ENCODE results near the gene EEF2KMT. TPM values are rescaled to one million over a fixed set of nuclear protein-coding genes. Genes with fewer than 3 reads are reported as not detected.
"Not testable (repeated sequence)": the region's sequence is repeated elsewhere in the genome, so short reads cannot be mapped to it uniquely, and the experiment has no call there.

EEF2KMT gene
- total RNA-seq, 6 experiments from 2014 or later: 13.7 to 20.1 (median 15.9) TPM

DNA sequence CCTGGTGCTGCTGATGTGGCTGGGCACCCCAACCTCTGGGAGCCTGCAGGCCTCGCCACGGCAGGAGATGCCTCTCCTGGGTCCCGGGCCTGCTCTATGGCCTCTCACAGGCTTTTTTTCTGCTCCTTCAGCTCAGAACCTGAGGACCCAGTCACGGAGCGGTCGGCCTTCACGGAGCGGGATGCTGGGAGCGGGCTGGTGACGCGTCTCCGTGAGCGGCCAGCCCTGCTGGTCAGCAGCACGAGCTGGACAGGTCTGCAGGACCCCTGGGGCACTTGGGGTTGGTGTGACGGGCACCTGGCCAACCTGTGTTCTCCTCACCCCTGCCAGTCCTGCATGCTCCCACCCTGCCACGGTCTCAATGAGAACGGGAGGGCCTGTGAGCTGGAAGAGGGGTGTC, 19.0 kb downstream of the EEF2KMT start:
- TF ChIP-seq, protein P1, sequence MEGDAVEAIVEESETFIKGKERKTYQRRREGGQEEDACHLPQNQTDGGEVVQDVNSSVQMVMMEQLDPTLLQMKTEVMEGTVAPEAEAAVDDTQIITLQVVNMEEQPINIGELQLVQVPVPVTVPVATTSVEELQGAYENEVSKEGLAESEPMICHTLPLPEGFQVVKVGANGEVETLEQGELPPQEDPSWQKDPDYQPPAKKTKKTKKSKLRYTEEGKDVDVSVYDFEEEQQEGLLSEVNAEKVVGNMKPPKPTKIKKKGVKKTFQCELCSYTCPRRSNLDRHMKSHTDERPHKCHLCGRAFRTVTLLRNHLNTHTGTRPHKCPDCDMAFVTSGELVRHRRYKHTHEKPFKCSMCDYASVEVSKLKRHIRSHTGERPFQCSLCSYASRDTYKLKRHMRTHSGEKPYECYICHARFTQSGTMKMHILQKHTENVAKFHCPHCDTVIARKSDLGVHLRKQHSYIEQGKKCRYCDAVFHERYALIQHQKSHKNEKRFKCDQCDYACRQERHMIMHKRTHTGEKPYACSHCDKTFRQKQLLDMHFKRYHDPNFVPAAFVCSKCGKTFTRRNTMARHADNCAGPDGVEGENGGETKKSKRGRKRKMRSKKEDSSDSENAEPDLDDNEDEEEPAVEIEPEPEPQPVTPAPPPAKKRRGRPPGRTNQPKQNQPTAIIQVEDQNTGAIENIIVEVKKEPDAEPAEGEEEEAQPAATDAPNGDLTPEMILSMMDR (IDR thresholded peaks at IDR 0.05): no peak
- Mint-ChIP-seq H3K27ac (no peak overlapping the region; the same call in 1 of the 2 replicates), H3K36me3 (ENCODE audit: low read depth) (peaks cover 11% of the 10 kb centered on the region; the same call in 1 of the 2 replicates), H3K9me3 (no peaks in the 10 kb centered on the region), H3K4me3 (no peak overlapping the region), H3K4me1 (ENCODE audit: low read depth) (no peaks in the 10 kb centered on the region), H3K27me3 (ENCODE audit: insufficient read depth) (no peaks in the 10 kb centered on the region; the same call in 1 of the 2 replicates)
- no peak for DNase-seq

DNA sequence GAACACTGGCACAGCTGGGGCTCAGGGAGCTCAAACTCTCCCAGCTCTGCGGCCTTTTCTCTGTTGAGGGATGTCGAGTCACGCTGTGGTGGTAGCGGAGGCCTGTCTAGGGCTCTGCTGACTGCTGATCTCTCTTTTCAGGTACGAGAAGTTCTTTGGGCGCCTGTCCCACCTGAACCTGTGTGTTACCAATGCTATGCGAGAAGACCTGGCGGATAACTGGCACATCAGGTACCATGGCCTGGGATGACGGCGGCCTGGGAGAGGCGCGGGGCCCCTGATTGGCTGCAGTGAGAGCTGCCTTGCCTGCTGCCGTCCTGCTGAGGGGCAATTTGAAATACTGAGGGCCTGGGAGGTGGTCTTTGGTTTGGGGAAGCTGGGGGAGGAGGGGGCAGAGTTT, 20.3 kb downstream of the EEF2KMT start:
- Mint-ChIP-seq H3K36me3 (ENCODE audit: low read depth) (peaks cover 11% of the 10 kb centered on the region; the same call in 1 of the 2 replicates), H3K4me1 (ENCODE audit: low read depth) (peaks cover 13% of the 10 kb centered on the region), H3K27me3 (ENCODE audit: insufficient read depth) (no peaks in the 10 kb centered on the region; the same call in 1 of the 2 replicates), H3K9me3 (no peaks in the 10 kb centered on the region), H3K27ac (no peak overlapping the region), H3K4me3 (no peak overlapping the region)
- TF ChIP-seq, protein P1 (IDR thresholded peaks at IDR 0.05): no peak
- DNase-seq: no peak

DNA sequence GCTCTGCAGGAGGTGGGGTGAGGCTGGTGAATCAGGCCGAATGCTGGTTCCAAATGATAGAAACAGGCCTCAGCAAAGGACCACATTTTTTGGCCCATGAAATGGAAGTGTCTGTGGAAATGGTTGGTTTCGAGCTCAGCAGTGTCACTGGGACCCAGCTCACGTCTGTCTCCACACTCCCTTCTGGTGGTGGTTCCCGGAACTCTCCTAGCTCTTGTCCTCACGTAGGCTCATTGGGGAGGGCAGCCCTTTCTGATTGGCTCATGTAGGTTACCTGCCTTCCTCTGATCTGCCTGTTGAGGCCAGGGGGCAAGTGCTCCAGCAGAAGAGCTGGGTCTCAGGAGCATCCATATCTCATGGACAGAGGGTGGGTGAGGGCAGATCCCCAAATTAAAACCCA, 22.0 kb downstream of the EEF2KMT start:
- DNase-seq: no peak
- no peaks in the 10 kb centered on the region for H3K9me3 Mint-ChIP-seq
- H3K4me1 Mint-ChIP-seq (ENCODE audit: low read depth): peaks cover 23% of the 10 kb centered on the region

DNA sequence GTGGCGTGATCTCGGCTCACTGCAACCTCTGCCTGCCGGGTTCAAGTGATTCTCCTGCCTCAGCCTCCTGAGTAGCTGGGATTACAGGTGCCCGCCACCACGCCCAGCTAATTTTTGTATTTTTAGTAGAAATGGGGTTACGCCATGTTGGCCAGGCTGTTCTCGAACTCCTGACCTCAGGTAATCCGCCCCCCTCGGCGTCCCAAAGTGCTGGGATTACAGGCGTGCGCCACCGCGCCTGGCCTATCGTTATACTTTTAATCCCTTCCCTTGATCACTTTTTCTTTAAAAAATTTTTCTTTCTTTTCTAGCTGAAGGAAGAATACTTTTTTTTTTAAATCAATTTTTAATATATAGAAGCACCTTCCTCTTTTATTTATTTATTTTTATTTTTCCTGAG, 23.8 kb downstream of the EEF2KMT start:
- Mint-ChIP-seq H3K4me1 (ENCODE audit: low read depth) (peaks cover 23% of the 10 kb centered on the region), H3K36me3 (ENCODE audit: low read depth) (peaks cover 11% of the 10 kb centered on the region; the same call in 1 of the 2 replicates)
- not testable (repeated sequence) for H3K4me3 Mint-ChIP-seq; H3K9me3 Mint-ChIP-seq; DNase-seq; H3K27ac Mint-ChIP-seq; H3K27me3 Mint-ChIP-seq (ENCODE audit: insufficient read depth)

More for the DNA sequence above, 22.0 kb downstream of the EEF2KMT start:
- Mint-ChIP-seq H3K27ac (no peak overlapping the region), H3K36me3 (ENCODE audit: low read depth) (peaks cover 11% of the 10 kb centered on the region; the same call in 1 of the 2 replicates), H3K4me3 (no peak overlapping the region), H3K27me3 (ENCODE audit: insufficient read depth) (no peaks in the 10 kb centered on the region; the same call in 1 of the 2 replicates)
- TF ChIP-seq, protein P1 (IDR thresholded peaks at IDR 0.05): no peak

DNA sequence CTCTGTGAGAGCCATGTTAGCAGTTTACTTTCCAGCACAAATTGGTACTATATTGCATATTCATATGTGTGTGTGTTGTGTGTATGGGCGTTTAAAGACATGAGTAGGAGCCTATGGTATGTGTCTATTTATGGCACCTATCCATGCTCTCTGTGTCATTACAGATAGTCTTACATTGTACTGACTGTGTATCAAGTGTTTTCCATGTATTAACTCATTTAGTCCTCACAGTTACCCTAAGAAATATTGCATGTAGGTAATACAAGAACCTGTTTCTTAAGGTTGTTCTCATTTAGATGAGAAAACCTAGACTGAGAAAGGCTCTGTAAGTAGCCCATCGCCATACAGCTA, 24.3 kb downstream of the EEF2KMT start:
- H3K27me3 Mint-ChIP-seq (ENCODE audit: insufficient read depth): peaks cover 2% of the 10 kb centered on the region
- TF ChIP-seq, protein P1 (IDR thresholded peaks at IDR 0.05): no peak
- peak overlapping the region; percentile 97 for H3K27ac Mint-ChIP-seq
- H3K4me3 Mint-ChIP-seq: peak overlapping the region; percentile 98
- no peaks in the 10 kb centered on the region for H3K9me3 Mint-ChIP-seq
- peaks cover 11% of the 10 kb centered on the region; the same call in 1 of the 2 replicates for H3K36me3 Mint-ChIP-seq (ENCODE audit: low read depth)
- peak; percentile 35 for DNase-seq
- H3K4me1 Mint-ChIP-seq (ENCODE audit: low read depth): peaks cover 23% of the 10 kb centered on the region

DNA sequence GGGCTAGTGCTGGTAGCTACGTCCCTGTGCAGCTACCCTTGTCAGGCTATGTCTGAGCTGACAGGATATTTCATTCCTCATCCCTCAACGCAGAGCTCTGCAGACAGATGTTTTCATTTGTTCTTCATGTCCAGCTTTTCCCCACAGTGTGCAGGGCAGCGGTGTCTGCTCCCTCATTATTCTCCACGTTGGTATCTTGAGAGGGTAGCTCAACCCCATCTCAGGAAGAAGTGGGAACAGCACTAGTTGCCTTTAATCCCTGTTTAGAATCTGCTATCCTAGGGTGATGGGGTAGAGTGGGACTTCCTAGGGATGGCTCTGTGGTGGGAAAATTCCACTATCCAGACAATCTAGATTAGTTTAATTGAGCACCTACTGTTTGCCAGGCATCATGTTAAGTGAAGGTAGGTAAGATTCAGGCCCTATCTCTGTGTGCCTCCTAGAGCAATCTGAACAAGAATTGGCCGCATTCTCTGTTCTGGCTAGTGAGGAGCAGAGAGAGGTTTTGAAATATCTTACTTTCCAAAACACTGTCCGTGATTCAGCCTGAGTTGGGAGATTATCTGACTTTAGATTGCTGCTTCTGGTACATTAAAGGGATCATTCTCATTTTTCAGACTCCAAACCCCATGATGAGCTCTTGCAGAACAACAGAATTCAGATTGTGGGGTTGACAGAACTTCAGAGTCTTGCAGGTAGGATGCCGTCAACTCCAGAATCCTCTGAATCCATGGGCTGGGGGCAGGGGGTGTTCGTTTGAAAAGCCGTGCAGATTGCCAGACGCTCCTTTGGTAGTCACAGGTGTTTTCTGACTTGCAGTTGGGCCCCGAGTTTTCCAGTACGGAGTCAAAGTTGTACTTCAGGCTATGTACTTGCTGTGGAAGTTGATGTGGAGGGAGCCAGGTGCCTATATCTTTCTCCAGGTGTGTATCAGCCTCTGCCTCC, 25.0 kb downstream of the EEF2KMT start:
- TF ChIP-seq, protein P1 (IDR thresholded peaks at IDR 0.05): no peak
- H3K27me3 Mint-ChIP-seq (ENCODE audit: insufficient read depth): peaks cover 2% of the 10 kb centered on the region
- peaks cover 11% of the 10 kb centered on the region; the same call in 1 of the 2 replicates for H3K36me3 Mint-ChIP-seq (ENCODE audit: low read depth)
- peak overlapping the region; percentile 98 for H3K4me3 Mint-ChIP-seq
- no peaks in the 10 kb centered on the region for H3K9me3 Mint-ChIP-seq
- DNase-seq: no peak
- H3K27ac Mint-ChIP-seq: peak overlapping the region; percentile 97
- peaks cover 23% of the 10 kb centered on the region for H3K4me1 Mint-ChIP-seq (ENCODE audit: low read depth)
